CD14-positive monocyte (primary cell): ENCODE data around the gene SMLR1. TPM values are rescaled to one million over a fixed set of nuclear protein-coding genes. Genes with fewer than 3 reads are reported as not detected.

ENCODE experiments used
- DNase-seq, 3 donors: peaks; one replicate each; pipeline ENCODE4 v3.0.0-alpha.2; 2011 to 2022
- H2AFZ ChIP-seq: 2 replicates; pipeline ENCODE4 v1.6.0; 2012; ENCODE audit warnings: mild to moderate bottlenecking, low read depth, low read length, inconsistent platforms; ENCODE audit not compliant: insufficient read depth, poor library complexity, severe bottlenecking
- H3K27ac ChIP-seq, 2 donors: 1 replicate in 1 of 2; 2 replicates in 1 of 2; pipeline ENCODE4 v1.5.1; 2012 to 2013; ENCODE audit warnings: low read length in 2 of 2, control low read depth in 1 of 2, inconsistent platforms in 1 of 2, low read depth in 1 of 2, mild to moderate bottlenecking in 1 of 2
- H3K27me3 ChIP-seq, 2 donors: one replicate each; pipeline versions ENCODE4 v1.6.0 to v1.6.1; 2011 to 2013; ENCODE audit warnings: low read length in 2 of 2; ENCODE audit not compliant: control insufficient read depth in 2 of 2, insufficient read depth in 2 of 2
- H3K36me3 ChIP-seq, 2 donors: replicated peaks in 1 of 2; 1 replicate in 1 of 2; 2 replicates in 1 of 2; pipeline versions ENCODE4 v1.5.1 to v1.6.1; 2012 to 2013; ENCODE audit warnings: low read length in 2 of 2, control low read depth in 1 of 2, inconsistent platforms in 1 of 2, mild to moderate bottlenecking in 1 of 2; ENCODE audit not compliant: insufficient read depth in 2 of 2, control insufficient read depth in 1 of 2
- H3K4me1 ChIP-seq, 2 donors: 1 replicate in 1 of 2; 2 replicates in 1 of 2; pipeline versions ENCODE4 v1.5.1 to v1.6.1; 2012 to 2013; ENCODE audit warnings: low read length in 2 of 2, control low read depth in 1 of 2, inconsistent platforms in 1 of 2, mild to moderate bottlenecking in 1 of 2, moderate library complexity in 1 of 2; ENCODE audit not compliant: insufficient read depth in 2 of 2, control insufficient read depth in 1 of 2
- H3K4me2 ChIP-seq: replicated peaks from 2 replicates; pipeline ENCODE3; 2012; ENCODE audit warnings: low read length, moderate library complexity, mild to moderate bottlenecking; ENCODE audit not compliant: poor library complexity, severe bottlenecking; ENCODE audit errors: extremely low read depth
- H3K4me3 ChIP-seq, 3 experiments: fragments of 200-600 bp in 1 of 3; sonication (generic) in 1 of 3; replicated peaks in 1 of 3; 1 replicate in 2 of 3; 2 replicates in 1 of 3; pipeline ENCODE4 v1.5.1; 2011 to 2013; ENCODE audit warnings: low read length in 3 of 3, mild to moderate bottlenecking in 3 of 3, control low read depth in 2 of 3, low read depth in 2 of 3, inconsistent platforms in 1 of 3, moderate library complexity in 1 of 3
- H3K79me2 ChIP-seq: 2 replicates; pipeline ENCODE4 v1.6.0; 2012; ENCODE audit warnings: mild to moderate bottlenecking, control low read depth, inconsistent platforms, low read length, moderate library complexity; ENCODE audit not compliant: insufficient read depth
- H3K9ac ChIP-seq: 2 replicates; pipeline ENCODE4 v1.6.0; 2017; ENCODE audit warnings: low read length, mild to moderate bottlenecking; ENCODE audit not compliant: insufficient read depth, poor library complexity, severe bottlenecking
- H3K9me3 ChIP-seq, 2 donors: replicated peaks in 1 of 2; 1 replicate in 1 of 2; 2 replicates in 1 of 2; pipeline versions ENCODE4 v1.5.1 to v1.6.1; 2012 to 2013; ENCODE audit warnings: low read length in 2 of 2, control low read depth in 1 of 2; ENCODE audit not compliant: control insufficient read depth in 1 of 2, insufficient read depth in 1 of 2
- H4K20me1 ChIP-seq: 2 replicates; pipeline ENCODE4 v1.6.0; 2012; ENCODE audit warnings: mild to moderate bottlenecking, low read length, control low read depth, moderate library complexity; ENCODE audit not compliant: insufficient read depth
- H3K27ac Mint-ChIP-seq, 7 donors: one replicate each; pipeline ENCODE4 v1.8.0; 2020; ENCODE audit warnings: mild to moderate bottlenecking in 7 of 7, mixed read lengths in 7 of 7, moderate library complexity in 6 of 7, inconsistent platforms in 2 of 7
- H3K27me3 Mint-ChIP-seq, 3 donors: one replicate each; pipeline ENCODE4 v1.8.0; 2021 to 2022; ENCODE audit warnings: low read depth in 3 of 3, mild to moderate bottlenecking in 3 of 3, mixed read lengths in 3 of 3, moderate library complexity in 3 of 3, inconsistent platforms in 1 of 3
- H3K36me3 Mint-ChIP-seq, 2 donors: one replicate each; pipeline ENCODE4 v1.8.0; 2020; ENCODE audit warnings: mixed read lengths in 2 of 2, inconsistent platforms in 1 of 2, mild to moderate bottlenecking in 1 of 2
- H3K4me1 Mint-ChIP-seq: one replicate; pipeline ENCODE4 v1.8.0; 2020; ENCODE audit warnings: mild to moderate bottlenecking, mixed read lengths
- H3K4me3 Mint-ChIP-seq, 2 donors: one replicate each; pipeline ENCODE4 v1.8.0; 2020; ENCODE audit warnings: mild to moderate bottlenecking in 2 of 2, mixed read lengths in 2 of 2, moderate library complexity in 1 of 2
- H3K9me3 Mint-ChIP-seq, 7 donors: one replicate each; pipeline ENCODE4 v1.8.0; 2020 to 2022; ENCODE audit warnings: mixed read lengths in 7 of 7, mild to moderate bottlenecking in 6 of 7, moderate library complexity in 6 of 7, inconsistent platforms in 2 of 7
- WGBS: methylation state at CpG from one replicate; pipeline ENCODE4 v1.1.5; 2013; ENCODE audit warnings: missing lambda C conversion rate; ENCODE audit not compliant: insufficient coverage; 5-methylcytosine and 5-hydroxymethylcytosine counted together
- intact Hi-C, 2 donors: fragments of 100-400 bp; cut with micrococcal nuclease; formaldehyde crosslinking; loops; one replicate each; pipeline versions ENCODE4 v1.15.0 to v1.15.1; 2023
- polyA plus RNA-seq, 3 donors: library from polyadenylated mRNA; depleted of rRNA in 1 of 3; unstranded in 2 of 3; stranded (reverse) in 1 of 3; fragments of 300-500 nt in 2 of 3; fragments of >200 nt in 1 of 3; fragmentation: Illumina TruSeq in 2 of 3; gene quantifications; 1 replicate in 2 of 3; 2 replicates in 1 of 3; pipeline ENCODE4 v1.2.3, GENCODE V29; 2012 to 2021
- TF ChIP-seq, protein P1 (sequence below): fragments of 200-600 bp; IDR thresholded peaks from one replicate; pipeline ENCODE4 v1.8.0; 2022; ENCODE audit warnings: antibody characterized with exemption, mild to moderate bottlenecking

The SMLR1 gene
- polyA plus RNA-seq, 3 donors: not detected

- intact Hi-C loops: loop anchor here in 1 of 2 donors (10.0 kb wide), 1 partner anchor 524 kb away; no protein-coding TSS in a partner anchor
- no peak overlapping the region for H3K4me2 ChIP-seq
- no peaks in the 10 kb centered on the region for H3K36me3 ChIP-seq
- no peaks in the 10 kb centered on the region for H3K4me1 Mint-ChIP-seq
- no peaks in the 10 kb centered on the region for H3K4me1 ChIP-seq
- no peaks in the 10 kb centered on the region for H3K27me3 ChIP-seq
- H4K20me1 ChIP-seq: no peaks in the 10 kb centered on the region
- no peaks in the 10 kb centered on the region for H3K79me2 ChIP-seq
- no peak overlapping the region for H3K27ac Mint-ChIP-seq
- no CpG with 5 or more reads among the region's 2 CpGs for WGBS
- no peak overlapping the region for H3K27ac ChIP-seq
- H3K27me3 Mint-ChIP-seq: no peaks in the 10 kb centered on the region
- H3K4me3 Mint-ChIP-seq: no peak overlapping the region
- H3K9me3 Mint-ChIP-seq: no peaks in the 10 kb centered on the region
- no peak for DNase-seq
- H2AFZ ChIP-seq: no peak overlapping the region
- H3K9ac ChIP-seq: no peak overlapping the region
- H3K36me3 Mint-ChIP-seq: no peaks in the 10 kb centered on the region
- H3K9me3 ChIP-seq: no peaks in the 10 kb centered on the region
- TF ChIP-seq, protein P1, sequence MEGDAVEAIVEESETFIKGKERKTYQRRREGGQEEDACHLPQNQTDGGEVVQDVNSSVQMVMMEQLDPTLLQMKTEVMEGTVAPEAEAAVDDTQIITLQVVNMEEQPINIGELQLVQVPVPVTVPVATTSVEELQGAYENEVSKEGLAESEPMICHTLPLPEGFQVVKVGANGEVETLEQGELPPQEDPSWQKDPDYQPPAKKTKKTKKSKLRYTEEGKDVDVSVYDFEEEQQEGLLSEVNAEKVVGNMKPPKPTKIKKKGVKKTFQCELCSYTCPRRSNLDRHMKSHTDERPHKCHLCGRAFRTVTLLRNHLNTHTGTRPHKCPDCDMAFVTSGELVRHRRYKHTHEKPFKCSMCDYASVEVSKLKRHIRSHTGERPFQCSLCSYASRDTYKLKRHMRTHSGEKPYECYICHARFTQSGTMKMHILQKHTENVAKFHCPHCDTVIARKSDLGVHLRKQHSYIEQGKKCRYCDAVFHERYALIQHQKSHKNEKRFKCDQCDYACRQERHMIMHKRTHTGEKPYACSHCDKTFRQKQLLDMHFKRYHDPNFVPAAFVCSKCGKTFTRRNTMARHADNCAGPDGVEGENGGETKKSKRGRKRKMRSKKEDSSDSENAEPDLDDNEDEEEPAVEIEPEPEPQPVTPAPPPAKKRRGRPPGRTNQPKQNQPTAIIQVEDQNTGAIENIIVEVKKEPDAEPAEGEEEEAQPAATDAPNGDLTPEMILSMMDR: no peak
- no peak overlapping the region for H3K4me3 ChIP-seq
These were observed 21.7 kb downstream of the SMLR1 start for GRCh38 chr6:130848945-130849344.

DNA sequence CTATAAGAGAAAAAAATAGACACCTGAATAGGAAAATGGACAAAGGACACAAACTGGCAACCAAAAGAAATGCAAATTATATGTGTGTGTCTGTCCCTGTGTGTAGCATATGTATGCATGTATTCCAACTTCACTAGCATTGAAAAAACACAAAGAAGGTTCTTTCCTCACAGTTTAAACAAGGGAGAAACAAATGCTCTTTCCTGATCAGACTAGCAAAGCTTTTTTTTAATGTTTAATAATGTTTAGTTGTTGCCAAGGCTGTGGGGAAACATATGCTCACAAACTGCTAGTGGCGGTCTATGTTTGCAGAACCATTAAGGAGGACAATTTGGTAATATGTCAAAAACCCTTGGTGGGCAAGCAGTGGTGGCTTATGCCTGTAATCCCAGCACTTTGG is 22.4 kb downstream of the SMLR1 start:
- Mint-ChIP-seq H3K9me3 (no peaks in the 10 kb centered on the region), H3K27ac (no peak overlapping the region), H3K36me3 (no peaks in the 10 kb centered on the region), H3K4me1 (no peaks in the 10 kb centered on the region), H3K27me3 (no peaks in the 10 kb centered on the region), H3K4me3 (no peak overlapping the region)
- Histone ChIP-seq H4K20me1 (no peaks in the 10 kb centered on the region), H3K79me2 (no peaks in the 10 kb centered on the region), H3K27me3 (no peaks in the 10 kb centered on the region), H3K27ac (no peak overlapping the region), H3K9me3 (no peaks in the 10 kb centered on the region), H3K4me2 (no peak overlapping the region), H3K36me3 (no peaks in the 10 kb centered on the region), H3K4me3 (no peak overlapping the region), H3K4me1 (no peaks in the 10 kb centered on the region), H3K9ac (no peak overlapping the region), H2AFZ (no peak overlapping the region)
- intact Hi-C loops: loop anchor here in 1 of 2 donors (10.0 kb wide), 1 partner anchor 525 kb away; no protein-coding TSS in a partner anchor
- no peak for DNase-seq
- TF ChIP-seq, protein P1: no peak
- 91% methylated on average over 1 of the region's 1 CpG for WGBS
